OCI-LY1 (cell line): ENCODE measurements around the gene LCORL.

Source experiments
- H2AFZ ChIP-seq: fragments of 200-600 bp; sonication (generic), shearing (Covaris generic); 2 replicates; pipeline ENCODE4 v1.6.0; 2014; ENCODE audit warnings: antibody characterized with exemption, mild to moderate bottlenecking, low read length
- H3F3A ChIP-seq: fragments of 200-600 bp; sonication (generic), shearing (Covaris generic); 2 replicates; pipeline ENCODE4 v1.6.0; 2014; ENCODE audit warnings: mild to moderate bottlenecking, antibody characterized with exemption, low read length, moderate library complexity; ENCODE audit not compliant: insufficient read depth
- H3K27ac ChIP-seq: fragments of 200-600 bp; sonication (generic); 2 replicates; pipeline ENCODE4 v1.5.1; 2014; ENCODE audit warnings: low read length, mixed run types, mild to moderate bottlenecking, low read depth; ENCODE audit not compliant: poor library complexity, severe bottlenecking
- H3K27me3 ChIP-seq: fragments of 200-600 bp; sonication (generic); 2 replicates; pipeline ENCODE4 v1.6.0; 2014; ENCODE audit warnings: antibody characterized with exemption, mild to moderate bottlenecking, low read length, moderate library complexity; ENCODE audit not compliant: insufficient read depth
- H3K36me3 ChIP-seq: fragments of 200-600 bp; sonication (generic); 2 replicates; pipeline ENCODE4 v1.6.1; 2014; ENCODE audit warnings: mild to moderate bottlenecking, antibody characterized with exemption, low read length, moderate library complexity, mixed read lengths; ENCODE audit not compliant: insufficient read depth
- H3K4me1 ChIP-seq: fragments of 200-600 bp; sonication (generic); 2 replicates; pipeline ENCODE4 v1.5.1; 2014; ENCODE audit warnings: mild to moderate bottlenecking, low read length, moderate library complexity; ENCODE audit not compliant: insufficient read depth, severe bottlenecking
- H3K4me2 ChIP-seq: fragments of 200-600 bp; sonication (generic), shearing (Covaris generic); 2 replicates; pipeline ENCODE4 v1.6.1; 2014; ENCODE audit warnings: low read length
- H3K4me3 ChIP-seq: fragments of 200-600 bp; sonication (generic); 2 replicates; pipeline ENCODE4 v1.5.1; 2014; ENCODE audit warnings: low read length, low read depth, mild to moderate bottlenecking, mixed read lengths; ENCODE audit not compliant: poor library complexity, severe bottlenecking
- H3K79me2 ChIP-seq: fragments of 200-600 bp; shearing (Covaris generic); 2 replicates; pipeline ENCODE4 v1.6.1; 2016; ENCODE audit warnings: mixed run types, low read length, mixed read lengths; ENCODE audit not compliant: insufficient read depth
- H3K9ac ChIP-seq: fragments of 200-600 bp; sonication (generic), shearing (Covaris generic); 2 replicates; pipeline ENCODE4 v1.6.1; 2014; ENCODE audit warnings: mild to moderate bottlenecking, low read length, mixed read lengths
- H3K9me2 ChIP-seq: fragments of 200-600 bp; sonication (generic), shearing (Covaris generic); 2 replicates; pipeline ENCODE4 v1.6.1; 2014; ENCODE audit warnings: low read depth, mild to moderate bottlenecking, low read length, mixed read lengths
- H3K9me3 ChIP-seq: fragments of 200-600 bp; shearing (Covaris generic); 2 replicates; pipeline ENCODE4 v1.6.1; 2014; ENCODE audit warnings: low read length, mixed read lengths
- H4K20me1 ChIP-seq: fragments of 200-600 bp; sonication (generic), shearing (Covaris generic); 2 replicates; pipeline ENCODE4 v1.6.0; 2016; ENCODE audit warnings: mild to moderate bottlenecking, low read length; ENCODE audit not compliant: insufficient read depth
- EZH2 ChIP-seq: fragments of 200-600 bp; sonication (generic), shearing (Covaris generic); IDR thresholded peaks from 2 replicates; pipeline ENCODE4 v1.8.0; 2017; ENCODE audit warnings: borderline replicate concordance, mixed run types, mild to moderate bottlenecking, antibody characterized with exemption, low read length, moderate library complexity, mixed read lengths
- TF ChIP-seq, protein P1 (sequence below): fragments of 200-600 bp; sonication (generic), shearing (Covaris generic); IDR thresholded peaks from 2 replicates; pipeline ENCODE4 v1.5.1; 2017; ENCODE audit warnings: mild to moderate bottlenecking, antibody characterized with exemption, low read length, moderate library complexity, mixed read lengths

The LCORL gene

DNA sequence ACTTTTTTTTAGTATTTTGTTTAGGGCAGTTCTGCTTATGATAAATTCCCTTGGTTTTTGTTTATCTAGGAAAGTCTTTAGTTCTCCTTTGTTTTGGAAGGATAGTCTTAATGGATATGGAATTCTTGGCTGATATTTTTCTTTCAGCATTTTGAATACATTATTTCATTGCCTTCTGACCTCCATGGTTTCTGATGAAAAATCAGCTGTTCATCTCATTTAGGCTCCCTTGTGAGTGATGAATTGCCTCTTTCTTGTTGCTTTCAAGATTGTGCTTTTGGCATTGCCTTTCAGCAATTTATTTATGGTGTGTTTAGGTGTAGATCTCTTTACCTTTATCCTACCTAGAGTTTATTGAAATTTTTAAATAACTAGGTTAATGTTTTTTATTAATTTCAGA, 41.5 kb upstream of the LCORL start:
- TF ChIP-seq EZH2, result no peak
- TF ChIP-seq, protein P1, sequence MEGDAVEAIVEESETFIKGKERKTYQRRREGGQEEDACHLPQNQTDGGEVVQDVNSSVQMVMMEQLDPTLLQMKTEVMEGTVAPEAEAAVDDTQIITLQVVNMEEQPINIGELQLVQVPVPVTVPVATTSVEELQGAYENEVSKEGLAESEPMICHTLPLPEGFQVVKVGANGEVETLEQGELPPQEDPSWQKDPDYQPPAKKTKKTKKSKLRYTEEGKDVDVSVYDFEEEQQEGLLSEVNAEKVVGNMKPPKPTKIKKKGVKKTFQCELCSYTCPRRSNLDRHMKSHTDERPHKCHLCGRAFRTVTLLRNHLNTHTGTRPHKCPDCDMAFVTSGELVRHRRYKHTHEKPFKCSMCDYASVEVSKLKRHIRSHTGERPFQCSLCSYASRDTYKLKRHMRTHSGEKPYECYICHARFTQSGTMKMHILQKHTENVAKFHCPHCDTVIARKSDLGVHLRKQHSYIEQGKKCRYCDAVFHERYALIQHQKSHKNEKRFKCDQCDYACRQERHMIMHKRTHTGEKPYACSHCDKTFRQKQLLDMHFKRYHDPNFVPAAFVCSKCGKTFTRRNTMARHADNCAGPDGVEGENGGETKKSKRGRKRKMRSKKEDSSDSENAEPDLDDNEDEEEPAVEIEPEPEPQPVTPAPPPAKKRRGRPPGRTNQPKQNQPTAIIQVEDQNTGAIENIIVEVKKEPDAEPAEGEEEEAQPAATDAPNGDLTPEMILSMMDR, result no peak
- no peaks in the 10 kb centered on the region for H3F3A ChIP-seq
- H3K36me3 ChIP-seq, result no peaks in the 10 kb centered on the region
- no peaks in the 10 kb centered on the region for H3K79me2 ChIP-seq
- H2AFZ ChIP-seq, result no peak overlapping the region
- no peaks in the 10 kb centered on the region for H3K27me3 ChIP-seq
- H4K20me1 ChIP-seq, result no peaks in the 10 kb centered on the region
- H3K4me3 ChIP-seq, result no peak overlapping the region
- no peak overlapping the region for H3K27ac ChIP-seq
- H3K9ac ChIP-seq, result no peak overlapping the region
- H3K9me2 ChIP-seq, result no peaks in the 10 kb centered on the region
- no peak overlapping the region for H3K4me2 ChIP-seq
- no peaks in the 10 kb centered on the region for H3K4me1 ChIP-seq
- no peaks in the 10 kb centered on the region for H3K9me3 ChIP-seq

DNA sequence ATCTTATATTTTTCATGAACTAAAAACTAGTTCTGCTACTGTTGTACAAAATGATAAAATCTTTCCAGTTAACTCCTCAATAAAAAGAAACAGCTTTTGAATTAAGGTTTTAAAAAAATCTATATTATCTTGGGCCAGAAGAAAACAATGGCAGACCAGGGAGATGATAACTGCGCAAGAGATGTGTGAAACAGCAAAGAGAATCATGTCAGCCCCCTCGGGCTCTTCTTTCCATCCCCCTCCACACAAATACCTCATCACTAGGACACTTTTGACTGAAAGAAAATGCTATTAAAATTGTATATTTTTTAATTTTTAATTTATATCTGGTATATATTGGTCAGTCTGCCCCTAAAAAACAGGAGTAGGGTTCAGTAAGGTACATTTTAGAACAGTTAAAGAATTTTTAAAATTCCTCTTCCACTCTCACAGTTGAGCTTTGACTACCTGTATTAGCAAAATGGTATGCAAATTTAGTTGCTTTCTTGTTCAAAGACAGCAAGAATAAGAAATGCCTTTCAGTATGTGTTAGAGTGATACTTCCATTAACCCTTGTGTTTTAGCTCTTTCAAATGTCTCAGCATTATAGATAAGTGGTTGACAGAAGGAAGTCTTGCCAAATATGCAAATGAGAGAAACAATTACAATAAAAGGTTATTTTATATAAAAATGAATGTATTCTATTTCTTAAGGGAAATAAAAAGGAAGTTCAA, 36.4 kb upstream of the LCORL start:
- Histone ChIP-seq H3K79me2 (no peaks in the 10 kb centered on the region), H3K4me3 (no peak overlapping the region), H2AFZ (no peak overlapping the region), H3K9ac (no peak overlapping the region), H3K4me1 (no peaks in the 10 kb centered on the region), H4K20me1 (no peaks in the 10 kb centered on the region), H3K27ac (no peak overlapping the region), H3F3A (no peaks in the 10 kb centered on the region), H3K27me3 (no peaks in the 10 kb centered on the region), H3K9me3 (no peaks in the 10 kb centered on the region), H3K9me2 (no peaks in the 10 kb centered on the region), H3K36me3 (no peaks in the 10 kb centered on the region), H3K4me2 (no peak overlapping the region)
- TF ChIP-seq, protein P1, result no peak

DNA sequence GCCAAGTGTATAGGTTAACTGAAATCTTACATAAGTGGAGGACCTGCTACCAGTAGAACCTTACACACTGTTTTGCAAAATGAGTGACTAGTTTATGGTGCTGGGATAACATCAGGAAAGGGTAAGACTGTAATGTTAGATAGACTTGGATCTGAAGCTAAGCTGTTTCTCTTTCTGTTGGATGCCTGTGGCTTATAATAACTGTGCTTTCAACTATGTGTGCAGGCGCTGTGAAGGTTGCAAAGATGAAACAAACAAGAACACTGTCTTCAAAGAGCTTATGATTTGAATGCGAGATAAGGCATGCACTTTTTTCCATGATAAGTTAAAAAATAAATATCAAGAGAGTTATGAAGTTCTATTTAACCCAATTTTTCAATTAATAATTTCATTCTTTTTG, 34.5 kb upstream of the LCORL start:
- H3K79me2 ChIP-seq, result no peaks in the 10 kb centered on the region
- no peak overlapping the region for H3K4me3 ChIP-seq
- no peaks in the 10 kb centered on the region for H3K9me2 ChIP-seq
- H3K4me1 ChIP-seq, result no peaks in the 10 kb centered on the region
- H3K27me3 ChIP-seq, result no peaks in the 10 kb centered on the region
- no peak overlapping the region for H3K27ac ChIP-seq
- TF ChIP-seq EZH2, result no peak
- TF ChIP-seq, protein P1, result no peak
- H4K20me1 ChIP-seq, result no peaks in the 10 kb centered on the region
- H3K4me2 ChIP-seq, result no peak overlapping the region
- H2AFZ ChIP-seq, result no peak overlapping the region
- H3F3A ChIP-seq, result no peaks in the 10 kb centered on the region
- no peaks in the 10 kb centered on the region for H3K36me3 ChIP-seq
- H3K9ac ChIP-seq, result no peak overlapping the region
- H3K9me3 ChIP-seq, result no peaks in the 10 kb centered on the region
